ENCODE results near the gene IFNK.

Gene IFNK

DNA sequence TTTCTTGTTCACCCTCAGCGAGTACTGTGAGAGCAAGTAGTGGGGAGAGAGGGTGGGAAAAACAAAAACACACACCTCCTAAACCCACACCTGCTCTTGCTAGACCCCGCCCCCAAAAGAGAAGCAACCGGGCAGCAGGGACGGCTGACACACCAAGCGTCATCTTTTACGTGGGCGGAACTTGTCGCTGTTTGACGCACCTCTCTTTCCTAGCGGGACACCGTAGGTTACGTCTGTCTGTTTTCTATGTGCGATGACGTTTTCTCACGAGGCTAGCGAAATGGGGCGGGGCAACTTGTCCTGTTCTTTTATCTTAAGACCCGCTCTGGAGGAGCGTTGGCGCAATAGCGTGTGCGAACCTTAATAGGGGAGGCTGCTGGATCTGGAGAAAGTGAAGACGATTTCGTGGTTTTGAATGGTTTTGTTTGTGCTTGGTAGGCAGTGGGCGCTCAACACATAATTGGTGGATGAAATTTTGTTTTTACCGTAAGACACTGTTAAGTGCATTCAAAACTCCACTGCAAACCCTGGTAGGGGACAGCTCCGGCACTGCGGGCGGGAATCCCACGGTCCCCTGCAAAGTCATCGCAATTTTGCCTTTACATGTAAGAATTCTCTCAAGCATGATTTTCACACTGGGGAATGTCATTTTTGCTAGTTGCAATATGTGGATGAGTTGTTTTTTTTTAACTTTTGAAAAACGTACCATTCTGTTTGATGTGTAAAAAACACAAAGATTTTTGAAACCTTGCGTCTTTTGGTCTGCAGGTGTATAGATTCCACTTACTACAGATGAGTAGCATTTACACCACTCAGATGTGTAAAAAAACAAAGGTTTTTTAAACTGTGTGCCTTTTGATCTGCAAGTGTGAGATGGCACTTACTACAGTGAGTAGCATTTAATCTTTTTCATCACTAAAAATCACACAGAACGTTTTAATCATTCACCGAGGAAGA is 49.8 kb downstream of the IFNK start (continued):
- TF ChIP-seq KLF9 (tag by site-specific recombination; IDR thresholded peaks at IDR 0.05; ENCODE audit: low read depth), result peak; percentile 74
- TF ChIP-seq, protein P1, sequence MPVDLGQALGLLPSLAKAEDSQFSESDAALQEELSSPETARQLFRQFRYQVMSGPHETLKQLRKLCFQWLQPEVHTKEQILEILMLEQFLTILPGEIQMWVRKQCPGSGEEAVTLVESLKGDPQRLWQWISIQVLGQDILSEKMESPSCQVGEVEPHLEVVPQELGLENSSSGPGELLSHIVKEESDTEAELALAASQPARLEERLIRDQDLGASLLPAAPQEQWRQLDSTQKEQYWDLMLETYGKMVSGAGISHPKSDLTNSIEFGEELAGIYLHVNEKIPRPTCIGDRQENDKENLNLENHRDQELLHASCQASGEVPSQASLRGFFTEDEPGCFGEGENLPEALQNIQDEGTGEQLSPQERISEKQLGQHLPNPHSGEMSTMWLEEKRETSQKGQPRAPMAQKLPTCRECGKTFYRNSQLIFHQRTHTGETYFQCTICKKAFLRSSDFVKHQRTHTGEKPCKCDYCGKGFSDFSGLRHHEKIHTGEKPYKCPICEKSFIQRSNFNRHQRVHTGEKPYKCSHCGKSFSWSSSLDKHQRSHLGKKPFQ (tag by site-specific recombination; IDR thresholded peaks at IDR 0.05), result no peak
- no peak for TF ChIP-seq ZNF302 (tag by site-specific recombination; IDR thresholded peaks at IDR 0.05; ENCODE audit: low read depth)
- peak; percentile 86 for TF ChIP-seq ZNF549 (tag by site-specific recombination; IDR thresholded peaks at IDR 0.05)
- TF ChIP-seq ZNF223 (tag by site-specific recombination; IDR thresholded peaks at IDR 0.05), result no peak
- 0 out of 2 replicates have a peak, but pooled peaks have one; percentile 38 for TF ChIP-seq ZNF610 (tag by site-specific recombination; IDR thresholded peaks at IDR 0.05; ENCODE audit: borderline replicate concordance)
- TF ChIP-seq ZNF23 (tag by site-specific recombination; IDR thresholded peaks at IDR 0.05; ENCODE audit: borderline replicate concordance), result no peak
- TF ChIP-seq TCF7L2 (IDR thresholded peaks at IDR 0.05; ENCODE audit: borderline replicate concordance, low read depth, low read length), result peak; percentile 39; the same call in 1 of the 2 replicates
- TF ChIP-seq, protein P2, sequence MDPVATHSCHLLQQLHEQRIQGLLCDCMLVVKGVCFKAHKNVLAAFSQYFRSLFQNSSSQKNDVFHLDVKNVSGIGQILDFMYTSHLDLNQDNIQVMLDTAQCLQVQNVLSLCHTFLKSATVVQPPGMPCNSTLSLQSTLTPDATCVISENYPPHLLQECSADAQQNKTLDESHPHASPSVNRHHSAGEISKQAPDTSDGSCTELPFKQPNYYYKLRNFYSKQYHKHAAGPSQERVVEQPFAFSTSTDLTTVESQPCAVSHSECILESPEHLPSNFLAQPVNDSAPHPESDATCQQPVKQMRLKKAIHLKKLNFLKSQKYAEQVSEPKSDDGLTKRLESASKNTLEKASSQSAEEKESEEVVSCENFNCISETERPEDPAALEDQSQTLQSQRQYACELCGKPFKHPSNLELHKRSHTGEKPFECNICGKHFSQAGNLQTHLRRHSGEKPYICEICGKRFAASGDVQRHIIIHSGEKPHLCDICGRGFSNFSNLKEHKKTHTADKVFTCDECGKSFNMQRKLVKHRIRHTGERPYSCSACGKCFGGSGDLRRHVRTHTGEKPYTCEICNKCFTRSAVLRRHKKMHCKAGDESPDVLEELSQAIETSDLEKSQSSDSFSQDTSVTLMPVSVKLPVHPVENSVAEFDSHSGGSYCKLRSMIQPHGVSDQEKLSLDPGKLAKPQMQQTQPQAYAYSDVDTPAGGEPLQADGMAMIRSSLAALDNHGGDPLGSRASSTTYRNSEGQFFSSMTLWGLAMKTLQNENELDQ (tag by site-specific recombination; IDR thresholded peaks at IDR 0.05; ENCODE audit: low read depth), result no peak
- peak; percentile 37; the same call in 1 of the 2 replicates for TF ChIP-seq ZFP69B (tag by site-specific recombination; IDR thresholded peaks at IDR 0.05)
- peak; percentile 95 for TF ChIP-seq ATF2 (tag by site-specific recombination; IDR thresholded peaks at IDR 0.05; ENCODE audit: low read depth)

Measured in HEK293 (cell line).